Adrenal gland (tissue), 5 donors: ENCODE measurements around the gene SECISBP2L.

ENCODE experiments used
- CTCF ChIP-seq, 6 experiments: fragments of 450-650 bp in 4 of 6; fragments of 200-600 bp in 2 of 6; sonication (generic) in 1 of 6; IDR thresholded peaks; 1 replicate in 5 of 6; 2 replicates in 1 of 6; pipeline versions ENCODE4 v1.5.1 to v1.8.0; 2016 to 2021; ENCODE audit warnings: antibody characterized with exemption in 6 of 6, mild to moderate bottlenecking in 2 of 6, moderate library complexity in 1 of 6
- POLR2A ChIP-seq, 2 donors: fragments of 450-650 bp; IDR thresholded peaks; one replicate each; pipeline ENCODE4 v1.6.1; 2017; ENCODE audit warnings: antibody characterized with exemption in 2 of 2, mild to moderate bottlenecking in 2 of 2, moderate library complexity in 1 of 2
- donor health status: DM: no; HTN: no; CAD: no.

GRCh38 chr15:49047456-49047855, 1.2 kb upstream of the SECISBP2L start:
- TF ChIP-seq CTCF (IDR thresholded peaks at IDR 0.05) (no peak), POLR2A (IDR thresholded peaks at IDR 0.05) (no peak)
